Erythroblast (primary cell): Measurements from ENCODE around the gene IGFBPL1.

Experiments
- GATA1 ChIP-seq: IDR thresholded peaks from 2 replicates; pipeline ENCODE4 v1.6.1; 2011; ENCODE audit warnings: low read depth, mild to moderate bottlenecking, control low read depth, low read length, moderate library complexity
- POLR2A ChIP-seq: IDR thresholded peaks from 2 replicates; pipeline ENCODE4 v1.6.1; 2011; ENCODE audit warnings: mild to moderate bottlenecking, low read length

GRCh38 chr9:38368731-38369130 is 55.5 kb downstream of the IGFBPL1 start:
- TF ChIP-seq POLR2A (no peak), GATA1 (no peak)
